Memory B cell (primary cell): Measurements from ENCODE around the gene ZDHHC13.

Experiments used
- ATAC-seq: fragments of 150-1000 bp; cut with Tn5 transposase; 2 replicates; pipeline ENCODE4 v1.10.0; 2021; ENCODE audit warnings: low read depth, mild to moderate bottlenecking, moderate library complexity
- DNase-seq, 2 donors: peaks; one replicate each; pipeline ENCODE4 v3.0.0; 2022; ENCODE audit warnings: low spot score in 2 of 2
- H3K27ac Mint-ChIP-seq: one replicate; pipeline ENCODE4 v1.8.0; 2022; ENCODE audit warnings: mild to moderate bottlenecking, moderate library complexity, mixed read lengths
- H3K27me3 Mint-ChIP-seq: one replicate; pipeline ENCODE4 v1.8.0; 2022; ENCODE audit warnings: mixed read lengths
- H3K36me3 Mint-ChIP-seq: one replicate; pipeline ENCODE4 v1.8.0; 2022; ENCODE audit warnings: mild to moderate bottlenecking, mixed read lengths
- H3K4me1 Mint-ChIP-seq: one replicate; pipeline ENCODE4 v1.8.0; 2022; ENCODE audit warnings: mixed read lengths
- H3K4me3 Mint-ChIP-seq: one replicate; pipeline ENCODE4 v1.8.0; 2022; ENCODE audit warnings: mild to moderate bottlenecking, moderate library complexity, mixed read lengths
- H3K9me3 Mint-ChIP-seq: one replicate; pipeline ENCODE4 v1.8.0; 2022; ENCODE audit warnings: mixed read lengths

Gene ZDHHC13

GRCh38 chr11:19164881-19165280 lies 47.9 kb downstream of the ZDHHC13 start:
- peaks cover 37% of the 10 kb centered on the region for H3K36me3 Mint-ChIP-seq
- ATAC-seq (no peak), DNase-seq (no peak)
- no peak overlapping the region for H3K4me3 Mint-ChIP-seq
- H3K9me3 Mint-ChIP-seq: no peaks in the 10 kb centered on the region
- no peaks in the 10 kb centered on the region for H3K27me3 Mint-ChIP-seq
- no peaks in the 10 kb centered on the region for H3K4me1 Mint-ChIP-seq
- H3K27ac Mint-ChIP-seq: no peak overlapping the region

- Mint-ChIP-seq H3K4me3 (no peak overlapping the region), H3K36me3 (peaks cover 41% of the 10 kb centered on the region), H3K27ac (no peak overlapping the region), H3K27me3 (no peaks in the 10 kb centered on the region), H3K4me1 (no peaks in the 10 kb centered on the region), H3K9me3 (no peaks in the 10 kb centered on the region)
- DNase-seq: no peak
- no peak for ATAC-seq
Observed at GRCh38 chr11:19168090-19168489, 51.1 kb downstream of the ZDHHC13 start.

GRCh38 chr11:19173004-19173689 lies 56.2 kb downstream of the ZDHHC13 start:
- ATAC-seq (no peak), DNase-seq (no peak)
- Mint-ChIP-seq H3K4me3 (no peak overlapping the region), H3K4me1 (no peaks in the 10 kb centered on the region), H3K27me3 (no peaks in the 10 kb centered on the region), H3K36me3 (peaks cover 41% of the 10 kb centered on the region), H3K27ac (no peak overlapping the region), H3K9me3 (no peaks in the 10 kb centered on the region)

GRCh38 chr11:19173964-19174638 lies 57.1 kb downstream of the ZDHHC13 start:
- H3K36me3 Mint-ChIP-seq: peaks cover 34% of the 10 kb centered on the region
- H3K27me3 Mint-ChIP-seq: no peaks in the 10 kb centered on the region
- H3K4me3 Mint-ChIP-seq: no peak overlapping the region
- DNase-seq: no peak
- H3K9me3 Mint-ChIP-seq: no peaks in the 10 kb centered on the region
- no peak for ATAC-seq
- no peak overlapping the region for H3K27ac Mint-ChIP-seq
- H3K4me1 Mint-ChIP-seq: no peaks in the 10 kb centered on the region

- Mint-ChIP-seq H3K36me3 (peaks cover 26% of the 10 kb centered on the region), H3K4me3 (no peak overlapping the region), H3K9me3 (no peaks in the 10 kb centered on the region), H3K27me3 (no peaks in the 10 kb centered on the region), H3K27ac (no peak overlapping the region), H3K4me1 (no peaks in the 10 kb centered on the region)
- DNase-seq (no peak), ATAC-seq (no peak)
Observed at GRCh38 chr11:19176629-19177186, 59.7 kb downstream of the ZDHHC13 start.

GRCh38 chr11:19181531-19182261 lies 64.7 kb downstream of the ZDHHC13 start:
- Mint-ChIP-seq H3K4me3 (no peak overlapping the region), H3K27me3 (no peaks in the 10 kb centered on the region), H3K36me3 (peaks cover 3% of the 10 kb centered on the region), H3K9me3 (no peaks in the 10 kb centered on the region), H3K4me1 (no peaks in the 10 kb centered on the region), H3K27ac (no peak overlapping the region)
- DNase-seq (no peak), ATAC-seq (no peak)

GRCh38 chr11:19183646-19184045 lies 66.7 kb downstream of the ZDHHC13 start:
- Mint-ChIP-seq H3K36me3 (no peaks in the 10 kb centered on the region), H3K4me1 (no peaks in the 10 kb centered on the region), H3K27ac (no peak overlapping the region), H3K27me3 (no peaks in the 10 kb centered on the region), H3K9me3 (no peaks in the 10 kb centered on the region), H3K4me3 (no peak overlapping the region)
- ATAC-seq (no peak), DNase-seq (no peak)

- no peak for DNase-seq
- Mint-ChIP-seq H3K9me3 (no peaks in the 10 kb centered on the region), H3K4me3 (no peak overlapping the region), H3K36me3 (no peaks in the 10 kb centered on the region), H3K4me1 (no peaks in the 10 kb centered on the region), H3K27me3 (no peaks in the 10 kb centered on the region), H3K27ac (no peak overlapping the region)
- no peak for ATAC-seq
Observed at GRCh38 chr11:19185036-19185435, 68.1 kb downstream of the ZDHHC13 start.

GRCh38 chr11:19185516-19186052 lies 68.6 kb downstream of the ZDHHC13 start:
- no peaks in the 10 kb centered on the region for H3K27me3 Mint-ChIP-seq

GRCh38 chr11:19187114-19187832 lies 70.3 kb downstream of the ZDHHC13 start:
- DNase-seq: no peak
- no peak overlapping the region for H3K4me3 Mint-ChIP-seq

More at GRCh38 chr11:19185516-19186052, 68.6 kb downstream of the ZDHHC13 start:
- H3K4me1 Mint-ChIP-seq: no peaks in the 10 kb centered on the region
- DNase-seq (no peak), ATAC-seq (no peak)
- no peak overlapping the region for H3K27ac Mint-ChIP-seq
- H3K4me3 Mint-ChIP-seq: no peak overlapping the region
- no peaks in the 10 kb centered on the region for H3K36me3 Mint-ChIP-seq
- H3K9me3 Mint-ChIP-seq: no peaks in the 10 kb centered on the region

GRCh38 chr11:19187833-19188258 lies 70.9 kb downstream of the ZDHHC13 start:
- no peaks in the 10 kb centered on the region for H3K27me3 Mint-ChIP-seq
- no peak for ATAC-seq
- H3K27ac Mint-ChIP-seq: no peak overlapping the region
- no peaks in the 10 kb centered on the region for H3K4me1 Mint-ChIP-seq
- H3K4me3 Mint-ChIP-seq: no peak overlapping the region
- no peak for DNase-seq
- H3K9me3 Mint-ChIP-seq: no peaks in the 10 kb centered on the region
- no peaks in the 10 kb centered on the region for H3K36me3 Mint-ChIP-seq

More at GRCh38 chr11:19187114-19187832, 70.3 kb downstream of the ZDHHC13 start:
- Mint-ChIP-seq H3K36me3 (no peaks in the 10 kb centered on the region), H3K27ac (no peak overlapping the region), H3K4me1 (no peaks in the 10 kb centered on the region), H3K9me3 (no peaks in the 10 kb centered on the region), H3K27me3 (no peaks in the 10 kb centered on the region)
- no peak for ATAC-seq

- DNase-seq (no peak), ATAC-seq (no peak)
- no peaks in the 10 kb centered on the region for H3K4me1 Mint-ChIP-seq
- no peak overlapping the region for H3K4me3 Mint-ChIP-seq
- H3K27me3 Mint-ChIP-seq: no peaks in the 10 kb centered on the region
- no peaks in the 10 kb centered on the region for H3K9me3 Mint-ChIP-seq
- H3K27ac Mint-ChIP-seq: no peak overlapping the region
- H3K36me3 Mint-ChIP-seq: no peaks in the 10 kb centered on the region
Observed at GRCh38 chr11:19191530-19192169, 74.7 kb downstream of the ZDHHC13 start.

GRCh38 chr11:19193916-19194315 lies 76.9 kb downstream of the ZDHHC13 start:
- H3K27me3 Mint-ChIP-seq: no peaks in the 10 kb centered on the region
- no peak for DNase-seq

More at GRCh38 chr11:19193916-19194315, 76.9 kb downstream of the ZDHHC13 start:
- Mint-ChIP-seq H3K27ac (no peak overlapping the region), H3K4me1 (no peaks in the 10 kb centered on the region), H3K36me3 (no peaks in the 10 kb centered on the region), H3K9me3 (no peaks in the 10 kb centered on the region), H3K4me3 (no peak overlapping the region)
- ATAC-seq: no peak
